ENCODE results near the gene CRHR1.

DNA sequence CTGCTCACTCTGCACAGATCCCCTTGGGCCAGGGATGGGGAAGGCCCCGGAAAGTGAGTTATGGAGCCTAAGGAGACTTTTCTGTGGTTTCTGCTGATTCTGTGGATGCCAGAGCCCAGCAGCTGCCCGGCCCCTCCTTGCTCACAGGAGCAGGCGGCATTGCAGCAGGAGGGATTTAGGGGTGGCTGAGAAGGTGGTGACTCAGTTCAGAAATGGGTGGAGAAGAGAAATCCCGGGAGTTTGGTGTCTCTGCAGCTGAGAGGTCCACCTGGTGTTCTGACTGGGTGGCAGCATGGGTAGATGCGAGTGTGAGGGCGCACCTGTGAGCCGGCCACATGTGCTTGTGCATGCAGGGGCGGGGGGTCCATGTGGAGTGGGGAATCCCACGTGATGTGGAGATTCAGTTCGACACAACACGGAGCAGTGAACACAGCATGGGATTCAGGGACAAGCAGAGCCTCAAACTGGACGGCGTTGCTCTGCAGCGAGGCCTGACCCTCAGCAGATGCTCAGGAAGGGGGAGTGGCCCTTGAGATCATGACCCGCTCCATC lies 44.5 kb downstream of the CRHR1 start:
- no peak for TF ChIP-seq ZNF274 (IDR thresholded peaks at IDR 0.05; ENCODE audit: low read depth, low read length)
- TF ChIP-seq YY1 (IDR thresholded peaks at IDR 0.05; ENCODE audit: insufficient read depth, insufficient read length), result no peak
- no peak for TF ChIP-seq SUZ12 (IDR thresholded peaks at IDR 0.05; ENCODE audit: extremely low read depth, insufficient read depth, insufficient read length)
